ENCODE data around the gene TSHZ2.

DNA sequence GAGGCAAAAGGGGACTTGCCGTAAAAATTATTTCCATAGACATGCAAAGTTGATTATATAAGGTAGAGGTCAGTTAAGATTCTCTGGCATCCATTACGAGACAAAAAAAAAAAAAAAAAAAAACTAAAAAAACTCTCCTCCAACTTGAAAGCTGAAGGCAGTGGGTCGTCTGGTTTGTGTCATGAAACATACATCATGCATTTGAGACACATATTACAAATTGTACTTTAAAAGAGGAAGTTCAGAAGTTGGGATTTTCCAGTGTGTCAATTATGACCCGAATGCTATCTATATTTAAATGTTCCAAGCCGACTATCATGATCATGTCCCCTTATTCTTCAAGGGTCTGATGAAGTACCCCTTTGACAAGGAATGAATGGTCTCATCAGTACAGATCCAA is 496.4 kb downstream of the TSHZ2 start:
- TF ChIP-seq, protein P1, sequence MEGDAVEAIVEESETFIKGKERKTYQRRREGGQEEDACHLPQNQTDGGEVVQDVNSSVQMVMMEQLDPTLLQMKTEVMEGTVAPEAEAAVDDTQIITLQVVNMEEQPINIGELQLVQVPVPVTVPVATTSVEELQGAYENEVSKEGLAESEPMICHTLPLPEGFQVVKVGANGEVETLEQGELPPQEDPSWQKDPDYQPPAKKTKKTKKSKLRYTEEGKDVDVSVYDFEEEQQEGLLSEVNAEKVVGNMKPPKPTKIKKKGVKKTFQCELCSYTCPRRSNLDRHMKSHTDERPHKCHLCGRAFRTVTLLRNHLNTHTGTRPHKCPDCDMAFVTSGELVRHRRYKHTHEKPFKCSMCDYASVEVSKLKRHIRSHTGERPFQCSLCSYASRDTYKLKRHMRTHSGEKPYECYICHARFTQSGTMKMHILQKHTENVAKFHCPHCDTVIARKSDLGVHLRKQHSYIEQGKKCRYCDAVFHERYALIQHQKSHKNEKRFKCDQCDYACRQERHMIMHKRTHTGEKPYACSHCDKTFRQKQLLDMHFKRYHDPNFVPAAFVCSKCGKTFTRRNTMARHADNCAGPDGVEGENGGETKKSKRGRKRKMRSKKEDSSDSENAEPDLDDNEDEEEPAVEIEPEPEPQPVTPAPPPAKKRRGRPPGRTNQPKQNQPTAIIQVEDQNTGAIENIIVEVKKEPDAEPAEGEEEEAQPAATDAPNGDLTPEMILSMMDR (conservative IDR thresholded peaks at IDR 0.05), result no peak
- no peak for TF ChIP-seq ZFX (IDR thresholded peaks at IDR 0.05)

All from C4-2B (cell line).